ENCODE results near the gene SH2B2.

GRCh38 chr7:102287111-102287980 is 678 bp downstream of the SH2B2 start:
- TF ChIP-seq CTCF (IDR thresholded peaks at IDR 0.05 in 4 of 5, conservative IDR thresholded peaks at IDR 0.05 in 1 of 5): no peak
- TF ChIP-seq POLR2A (IDR thresholded peaks at IDR 0.05): no peak

Data from gastrocnemius medialis (tissue), 4 donors.